Measurements from ENCODE around the gene SIRT2.

- no peak for TF ChIP-seq EP300 (IDR thresholded peaks at IDR 0.05)
- TF ChIP-seq, protein P1, sequence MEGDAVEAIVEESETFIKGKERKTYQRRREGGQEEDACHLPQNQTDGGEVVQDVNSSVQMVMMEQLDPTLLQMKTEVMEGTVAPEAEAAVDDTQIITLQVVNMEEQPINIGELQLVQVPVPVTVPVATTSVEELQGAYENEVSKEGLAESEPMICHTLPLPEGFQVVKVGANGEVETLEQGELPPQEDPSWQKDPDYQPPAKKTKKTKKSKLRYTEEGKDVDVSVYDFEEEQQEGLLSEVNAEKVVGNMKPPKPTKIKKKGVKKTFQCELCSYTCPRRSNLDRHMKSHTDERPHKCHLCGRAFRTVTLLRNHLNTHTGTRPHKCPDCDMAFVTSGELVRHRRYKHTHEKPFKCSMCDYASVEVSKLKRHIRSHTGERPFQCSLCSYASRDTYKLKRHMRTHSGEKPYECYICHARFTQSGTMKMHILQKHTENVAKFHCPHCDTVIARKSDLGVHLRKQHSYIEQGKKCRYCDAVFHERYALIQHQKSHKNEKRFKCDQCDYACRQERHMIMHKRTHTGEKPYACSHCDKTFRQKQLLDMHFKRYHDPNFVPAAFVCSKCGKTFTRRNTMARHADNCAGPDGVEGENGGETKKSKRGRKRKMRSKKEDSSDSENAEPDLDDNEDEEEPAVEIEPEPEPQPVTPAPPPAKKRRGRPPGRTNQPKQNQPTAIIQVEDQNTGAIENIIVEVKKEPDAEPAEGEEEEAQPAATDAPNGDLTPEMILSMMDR (IDR thresholded peaks at IDR 0.05), result no peak
- no peak for TF ChIP-seq POLR2A (IDR thresholded peaks at IDR 0.05)
- TF ChIP-seq POLR2AphosphoS5 (IDR thresholded peaks at IDR 0.05), result no peak
Observed at GRCh38 chr19:38945562-38946228, 46.3 kb upstream of the SIRT2 start.
